Astrocyte (in vitro differentiated cells and primary cell): ENCODE data around the gene ARHGEF10L.

Experiments used
- CTCF ChIP-seq: IDR thresholded peaks from 2 replicates; pipeline ENCODE4 v1.5.1; 2011; ENCODE audit warnings: low read depth, mild to moderate bottlenecking, inconsistent platforms, low read length, moderate library complexity; ENCODE audit not compliant: insufficient read depth
- EZH2 ChIP-seq: IDR thresholded peaks from 2 replicates; pipeline ENCODE4 v1.6.1; 2012; ENCODE audit warnings: mild to moderate bottlenecking, low read length, inconsistent platforms; ENCODE audit not compliant: insufficient read depth

- no peak for TF ChIP-seq EZH2
- TF ChIP-seq CTCF, result no peak
Measured at GRCh38 chr1:17711941-17712340, 172.4 kb downstream of the ARHGEF10L start.
